ENCODE measurements around the gene SMYD3.

GRCh38 chr1:246114369-246114768 lies 392.7 kb downstream of the SMYD3 start:
- no peak for TF ChIP-seq FOXJ2 (tag; IDR thresholded peaks at IDR 0.05)
- TF ChIP-seq ZBTB49 (CRISPR knock-in tag; IDR thresholded peaks at IDR 0.05; ENCODE audit: borderline replicate concordance), result no peak
- TF ChIP-seq SMARCB1 (IDR thresholded peaks at IDR 0.05; ENCODE audit: insufficient read length, low read depth), result no peak
- no peak for TF ChIP-seq HCFC1 (IDR thresholded peaks at IDR 0.05; ENCODE audit: low read depth, low read length)
- no peak for TF ChIP-seq REST (IDR thresholded peaks at IDR 0.05; ENCODE audit: borderline replicate concordance)
- TF ChIP-seq REST (CRISPR knock-in tag; IDR thresholded peaks at IDR 0.05; ENCODE audit: low read depth), result no peak
- no peak for TF ChIP-seq MYC (IDR thresholded peaks at IDR 0.05; ENCODE audit: low read depth, low read length)
- TF ChIP-seq MYC (CRISPR knock-in tag; IDR thresholded peaks at IDR 0.05; ENCODE audit: borderline replicate concordance, low read depth), result no peak
- TF ChIP-seq SP1 (CRISPR knock-in tag; IDR thresholded peaks at IDR 0.05), result no peak
- no peak for TF ChIP-seq NR3C1 (CRISPR knock-in tag; IDR thresholded peaks at IDR 0.05)
- TF ChIP-seq TFAP4 (CRISPR knock-in tag; IDR thresholded peaks at IDR 0.05; ENCODE audit: borderline replicate concordance), result no peak

Measured in K562 (cell line).